Neural cell (in vitro differentiated cells): ENCODE results near the gene CLEC18C. TPM values are rescaled to one million over a fixed set of nuclear protein-coding genes. Genes with fewer than 3 reads are reported as not detected.
"Not testable (repeated sequence)": the region's sequence is repeated elsewhere in the genome, so short reads cannot be mapped to it uniquely, and the experiment has no call there.

ENCODE experiments used
- H2AFZ ChIP-seq: fragments of 200-600, 300-800 bp; sonication (generic), shearing (Covaris generic); 2 replicates; pipeline ENCODE4 v1.6.0; 2014; ENCODE audit warnings: low read depth, mild to moderate bottlenecking, antibody characterized with exemption, low read length, moderate library complexity
- H3F3A ChIP-seq: fragments of 200-600 bp; shearing (Covaris generic); 2 replicates; pipeline ENCODE4 v1.6.1; 2016; ENCODE audit warnings: mild to moderate bottlenecking, moderate library complexity, mixed read lengths, antibody characterized with exemption, low read length; ENCODE audit not compliant: insufficient read depth, poor library complexity, severe bottlenecking
- H3K27ac ChIP-seq: fragments of 200-600, 300-800 bp; sonication (generic), shearing (Covaris generic); 2 replicates; pipeline ENCODE4 v1.5.1; 2014; ENCODE audit warnings: mild to moderate bottlenecking, low read length, moderate library complexity
- H3K27me3 ChIP-seq: fragments of 300-800, 200-600 bp; sonication (generic), shearing (Covaris generic); 2 replicates; pipeline ENCODE4 v1.6.0; 2014; ENCODE audit warnings: mild to moderate bottlenecking, low read depth, low read length, moderate library complexity; ENCODE audit not compliant: insufficient read depth
- H3K36me3 ChIP-seq: fragments of 300-800, 200-600 bp; sonication (generic), shearing (Covaris generic); 2 replicates; pipeline ENCODE4 v1.5.1; 2014; ENCODE audit warnings: mild to moderate bottlenecking, antibody characterized with exemption, low read length, moderate library complexity; ENCODE audit not compliant: insufficient read depth
- H3K4me2 ChIP-seq: fragments of 300-800, 200-600 bp; sonication (generic), shearing (Covaris generic); 2 replicates; pipeline ENCODE4 v1.6.0; 2014; ENCODE audit warnings: mild to moderate bottlenecking, low read length
- H3K4me3 ChIP-seq: fragments of 300-800, 200-600 bp; sonication (generic), shearing (Covaris generic); 2 replicates; pipeline ENCODE4 v1.5.1; 2014; ENCODE audit warnings: mild to moderate bottlenecking, low read length, moderate library complexity
- H3K79me2 ChIP-seq: fragments of 200-600 bp; shearing (Covaris generic); replicated peaks from 2 replicates; pipeline ENCODE4 v1.6.0; 2014; ENCODE audit warnings: mild to moderate bottlenecking, low read length, moderate library complexity; ENCODE audit not compliant: insufficient read depth
- H3K9ac ChIP-seq: fragments of 300-800, 200-600 bp; sonication (generic), shearing (Covaris generic); 2 replicates; pipeline ENCODE4 v1.6.1; 2016; ENCODE audit warnings: mild to moderate bottlenecking, low read length, mixed read lengths
- H3K9me2 ChIP-seq: fragments of 200-600 bp; shearing (Covaris generic); 2 replicates; pipeline ENCODE4 v1.6.1; 2016; ENCODE audit warnings: mild to moderate bottlenecking, low read length, mixed read lengths; ENCODE audit not compliant: insufficient read depth
- H3K9me3 ChIP-seq: fragments of 200-600, 300-800 bp; sonication (generic), shearing (Covaris generic); 2 replicates; pipeline ENCODE4 v1.6.1; 2016; ENCODE audit warnings: mild to moderate bottlenecking, mixed run types, low read length, moderate library complexity, mixed read lengths
- H4K20me1 ChIP-seq: fragments of 200-600 bp; shearing (Covaris generic); 2 replicates; pipeline ENCODE4 v1.6.1; 2016; ENCODE audit warnings: mild to moderate bottlenecking, mixed run types; ENCODE audit not compliant: insufficient read depth
- CTCF ChIP-seq: fragments of 450-650 bp; IDR thresholded peaks from 2 replicates; pipeline ENCODE4 v1.5.1; 2014; ENCODE audit warnings: antibody characterized with exemption, mild to moderate bottlenecking, moderate library complexity; ENCODE audit not compliant: poor library complexity, severe bottlenecking
- EP300 ChIP-seq: fragments of 450-650 bp; conservative IDR thresholded peaks from 2 replicates; pipeline ENCODE4 v1.6.1; 2014; ENCODE audit warnings: antibody characterized with exemption, mild to moderate bottlenecking, moderate library complexity; ENCODE audit not compliant: poor library complexity, severe bottlenecking
- EZH2 ChIP-seq: fragments of 200-600, 300-800 bp; shearing (Covaris generic), sonication (generic); IDR thresholded peaks from 2 replicates; pipeline ENCODE4 v1.6.1; 2014; ENCODE audit warnings: antibody characterized with exemption, low read length, borderline replicate concordance, mild to moderate bottlenecking; ENCODE audit not compliant: insufficient read depth, poor library complexity, severe bottlenecking
- MXI1 ChIP-seq: fragments of 450-650 bp; conservative IDR thresholded peaks from 2 replicates; pipeline ENCODE4 v1.6.1; 2014; ENCODE audit warnings: antibody characterized with exemption, mild to moderate bottlenecking; ENCODE audit not compliant: poor library complexity, severe bottlenecking
- POLR2AphosphoS5 ChIP-seq: IDR thresholded peaks from 2 replicates; pipeline ENCODE4 v1.6.1; 2012
- RAD21 ChIP-seq: fragments of 450-650 bp; conservative IDR thresholded peaks from 2 replicates; pipeline ENCODE4 v1.6.1; 2014; ENCODE audit warnings: antibody characterized with exemption, mild to moderate bottlenecking, moderate library complexity
- REST ChIP-seq: IDR thresholded peaks from 2 replicates; pipeline ENCODE4 v1.6.1; 2012; ENCODE audit warnings: borderline replicate concordance
- SMC3 ChIP-seq: fragments of 450-650 bp; conservative IDR thresholded peaks from 2 replicates; pipeline ENCODE4 v1.6.1; 2014; ENCODE audit warnings: antibody characterized with exemption, mild to moderate bottlenecking, moderate library complexity; ENCODE audit not compliant: poor library complexity
- polyA plus RNA-seq: library from polyadenylated mRNA; depleted of rRNA; stranded (reverse); fragments of >200 nt; gene quantifications from 2 replicates; pipeline ENCODE4 v1.2.3, GENCODE V29; 2014

CLEC18C gene
- polyA plus RNA-seq, 1 donor from 2014 or later: 1.3 TPM

GRCh38 chr16:70151941-70152509 lies 21.6 kb upstream of the CLEC18C start:
- Histone ChIP-seq H4K20me1 (no peaks in the 10 kb centered on the region), H3K4me2 (no peak overlapping the region), H3F3A (no peaks in the 10 kb centered on the region), H3K36me3 (peaks cover 16% of the 10 kb centered on the region), H3K27ac (no peak overlapping the region), H3K27me3 (no peaks in the 10 kb centered on the region), H3K9ac (no peak overlapping the region), H3K79me2 (no peaks in the 10 kb centered on the region), H3K9me3 (no peaks in the 10 kb centered on the region), H3K9me2 (no peaks in the 10 kb centered on the region), H3K4me3 (no peak overlapping the region), H2AFZ (no peak overlapping the region)
- TF ChIP-seq EZH2 (no peak), REST (no peak), CTCF (no peak), MXI1 (no peak), RAD21 (no peak), POLR2AphosphoS5 (no peak)

GRCh38 chr16:70152578-70153302 lies 20.8 kb upstream of the CLEC18C start:
- TF ChIP-seq EP300 (no peak), EZH2 (no peak), CTCF (no peak), MXI1 (no peak), RAD21 (no peak), REST (no peak), SMC3 (no peak), POLR2AphosphoS5 (no peak)

GRCh38 chr16:70154736-70155135 lies 18.9 kb upstream of the CLEC18C start:
- not testable (repeated sequence) for H2AFZ ChIP-seq, H3K27ac ChIP-seq, H3K79me2 ChIP-seq, H3K4me2 ChIP-seq, H3K4me3 ChIP-seq, H3K27me3 ChIP-seq, H3F3A ChIP-seq, H3K9me2 ChIP-seq, H4K20me1 ChIP-seq, H3K9ac ChIP-seq, H3K9me3 ChIP-seq
- H3K36me3 ChIP-seq: peaks cover 16% of the 10 kb centered on the region

More at GRCh38 chr16:70152578-70153302, 20.8 kb upstream of the CLEC18C start:
- Histone ChIP-seq H3K4me2 (no peak overlapping the region), H3K27ac (no peak overlapping the region), H3K36me3 (peaks cover 16% of the 10 kb centered on the region), H4K20me1 (no peaks in the 10 kb centered on the region), H2AFZ (no peak overlapping the region), H3K27me3 (no peaks in the 10 kb centered on the region), H3K9me2 (no peaks in the 10 kb centered on the region), H3K4me3 (no peak overlapping the region), H3K79me2 (no peaks in the 10 kb centered on the region), H3K9me3 (no peaks in the 10 kb centered on the region), H3K9ac (no peak overlapping the region), H3F3A (no peaks in the 10 kb centered on the region)
